Breast epithelium (tissue), 4 donors: Measurements from ENCODE around the gene ETV2. TPM values are rescaled to one million over a fixed set of nuclear protein-coding genes. Genes with fewer than 3 reads are reported as not detected.
A peak's percentile ranks its signal among the peaks of the same experiment; 100 is the strongest.

ENCODE experiments used
- DNase-seq, 2 donors: peaks; one replicate each; pipeline ENCODE4 v3.0.0-alpha.2; 2019; ENCODE audit warnings: low spot score in 2 of 2
- H3K27ac ChIP-seq, 2 donors: fragments of 200-600 bp; sonication (generic) in 1 of 2; one replicate each; pipeline ENCODE4 v1.5.1; 2016 to 2019; ENCODE audit warnings: mild to moderate bottlenecking in 1 of 2
- H3K27me3 ChIP-seq, 2 donors: fragments of 200-600 bp; sonication (generic) in 1 of 2; one replicate each; pipeline versions ENCODE4 v1.5.1 to v1.6.0; 2017 to 2019; ENCODE audit warnings: control low read depth in 1 of 2, mild to moderate bottlenecking in 1 of 2
- H3K36me3 ChIP-seq: fragments of 200-600 bp; one replicate; pipeline ENCODE4 v1.5.1; 2019
- H3K4me1 ChIP-seq, 2 donors: fragments of 200-600 bp; sonication (generic); one replicate each; pipeline ENCODE4 v1.5.1; 2016 to 2019; ENCODE audit warnings: control low read depth in 1 of 2
- H3K4me3 ChIP-seq, 3 donors: fragments of 200-600 bp; sonication (generic); 1 replicate in 2 of 3; 2 replicates in 1 of 3; pipeline ENCODE4 v1.5.1; 2016 to 2019; ENCODE audit warnings: mild to moderate bottlenecking in 3 of 3, moderate library complexity in 2 of 3
- H3K9me3 ChIP-seq, 2 donors: fragments of 200-600 bp; sonication (generic) in 1 of 2; one replicate each; pipeline ENCODE4 v1.5.1; 2016 to 2019; ENCODE audit warnings: control low read depth in 1 of 2
- CTCF ChIP-seq, 3 donors: fragments of 450-650 bp; IDR thresholded peaks; one replicate each; pipeline ENCODE4 v1.5.1; 2016 to 2017; ENCODE audit warnings: antibody characterized with exemption in 3 of 3, mild to moderate bottlenecking in 3 of 3, moderate library complexity in 3 of 3
- POLR2A ChIP-seq: fragments of 450-650 bp; IDR thresholded peaks from one replicate; pipeline ENCODE4 v1.6.1; 2016; ENCODE audit warnings: antibody characterized with exemption, mild to moderate bottlenecking, moderate library complexity
- POLR2AphosphoS5 ChIP-seq, 3 donors: sonication (generic); formaldehyde crosslinking; IDR thresholded peaks; one replicate each; pipeline ENCODE4 v1.6.1; 2017; ENCODE audit warnings: antibody characterized with exemption in 3 of 3
- intact Hi-C: fragments of 100-400 bp; cut with DNase I; formaldehyde crosslinking; loops from one replicate; pipeline ENCODE4 v1.15.1; 2023; ENCODE audit warnings: low total_unique reads
- total RNA-seq, 3 donors: library from RNA; depleted of rRNA; stranded (reverse); fragments of >200 nt; gene quantifications; one replicate each; pipeline ENCODE4 v1.1.0, GENCODE V29; 2016

The ETV2 gene
- total RNA-seq, 3 donors from 2014 or later = 0.59 TPM; not detected in 2

- peak; percentile 73 to 78 for DNase-seq
- peak; percentile 23 to 54 (median 41) for TF ChIP-seq POLR2AphosphoS5 (IDR thresholded peaks at IDR 0.05)
- no peak for TF ChIP-seq POLR2A
- Histone ChIP-seq H3K36me3 (no peaks in the 10 kb centered on the region), H3K4me1 (no peaks in the 10 kb centered on the region), H3K9me3 (no peaks in the 10 kb centered on the region), H3K27ac (peak overlapping the region; percentile 85 to 91), H3K27me3 (no peaks in the 10 kb centered on the region), H3K4me3 (peak overlapping the region; percentile 53 to 90 (median 71))
- intact Hi-C loops = no loop called here
These were observed 2.0 kb downstream of the ETV2 start for GRCh38 chr19:35643255-35644205.

GRCh38 chr19:35644206-35644986, 2.9 kb downstream of the ETV2 start:
- peak; percentile 93 to 94 for DNase-seq
- Histone ChIP-seq H3K27me3 (no peaks in the 10 kb centered on the region), H3K9me3 (no peaks in the 10 kb centered on the region), H3K4me1 (peaks cover 0 to 7% of the 10 kb centered on the region in 2 donors), H3K4me3 (peak overlapping the region; percentile 53 to 90 (median 71)), H3K36me3 (no peaks in the 10 kb centered on the region), H3K27ac (peak overlapping the region; percentile 85 to 91)
- intact Hi-C loops = no loop called here
- TF ChIP-seq POLR2AphosphoS5 (IDR thresholded peaks at IDR 0.05) = peak in 2 of 3 donors; percentile 29 to 43
- no peak for TF ChIP-seq POLR2A

GRCh38 chr19:35644987-35645679, 3.6 kb downstream of the ETV2 start:
- H3K27ac ChIP-seq = peak overlapping the region; percentile 85 to 91
- no peaks in the 10 kb centered on the region for H3K9me3 ChIP-seq
- peaks cover 0 to 10% of the 10 kb centered on the region in 2 donors for H3K4me1 ChIP-seq
- peak; percentile 58 to 76 for DNase-seq
- peak overlapping the region; percentile 53 to 90 (median 71) for H3K4me3 ChIP-seq
- intact Hi-C loops = no loop called here
- TF ChIP-seq POLR2AphosphoS5 (IDR thresholded peaks at IDR 0.05) = no peak
- TF ChIP-seq CTCF (IDR thresholded peaks at IDR 0.05) = no peak
- TF ChIP-seq POLR2A = no peak
- no peaks in the 10 kb centered on the region for H3K27me3 ChIP-seq
- H3K36me3 ChIP-seq = no peaks in the 10 kb centered on the region

- intact Hi-C loops = no loop called here
- Histone ChIP-seq H3K27ac (peak overlapping the region; percentile 85 to 91), H3K36me3 (no peaks in the 10 kb centered on the region), H3K4me1 (peaks cover 0 to 10% of the 10 kb centered on the region in 2 donors), H3K4me3 (no peak overlapping the region), H3K9me3 (no peaks in the 10 kb centered on the region), H3K27me3 (no peaks in the 10 kb centered on the region)
- DNase-seq = no peak
- TF ChIP-seq CTCF (IDR thresholded peaks at IDR 0.05) = no peak
- no peak for TF ChIP-seq POLR2A
- no peak for TF ChIP-seq POLR2AphosphoS5 (IDR thresholded peaks at IDR 0.05)
These were observed 4.4 kb downstream of the ETV2 start for GRCh38 chr19:35645680-35646511.

- peak within 1 kb of the TSS; percentile 84 to 90 (median 88) for H3K4me3 ChIP-seq
- no peaks in the 10 kb centered on the region for H3K9me3 ChIP-seq
- intact Hi-C loops = no loop called here
- no peaks in the 10 kb centered on the region for H3K36me3 ChIP-seq
- H3K27me3 ChIP-seq = no peaks in the 10 kb centered on the region
- peak; percentile 91 to 95 for DNase-seq
- H3K4me1 ChIP-seq = peaks cover 0 to 10% of the 10 kb centered on the region in 2 donors
- TF ChIP-seq CTCF (IDR thresholded peaks at IDR 0.05) (no peak), POLR2A (peak; percentile 46), POLR2AphosphoS5 (IDR thresholded peaks at IDR 0.05) (peak; percentile 47 to 87 (median 65))
- peak within 1 kb of the TSS; percentile 89 for H3K27ac ChIP-seq
These were observed 6.7 kb downstream of the ETV2 start, which contains the start of gene COX6B1 for GRCh38 chr19:35648017-35648961. Gene COX6B1, plus strand, starts transcription at chr19:35648323. Its CDS starts 2,921 bp downstream, at chr19:35651244.
